ENCODE data around the gene JAKMIP3.

DNA sequence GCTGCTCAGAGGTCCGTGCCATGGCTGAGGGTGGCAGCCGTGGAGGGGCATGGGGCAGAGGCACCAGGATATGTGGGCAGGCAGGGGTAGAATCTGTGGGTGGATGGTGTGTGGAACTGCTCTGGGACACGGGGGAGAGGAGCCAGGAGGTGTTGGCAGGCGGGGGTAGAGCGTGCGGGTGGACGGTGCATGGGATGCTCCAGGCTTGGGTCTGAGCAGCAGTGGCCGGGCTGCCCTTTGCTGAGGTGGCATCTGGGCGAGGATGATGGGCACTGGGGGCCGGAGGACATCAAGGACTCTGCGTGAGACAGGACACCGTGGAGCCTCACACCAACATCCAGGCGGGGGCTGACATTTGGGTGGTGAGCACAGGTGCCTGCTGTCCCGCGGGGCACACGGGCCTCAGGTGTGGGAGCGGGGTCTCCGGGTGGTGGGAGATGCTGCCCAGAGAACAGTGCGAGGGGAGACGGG lies 46.2 kb downstream of the JAKMIP3 start:
- TF ChIP-seq, protein P1, sequence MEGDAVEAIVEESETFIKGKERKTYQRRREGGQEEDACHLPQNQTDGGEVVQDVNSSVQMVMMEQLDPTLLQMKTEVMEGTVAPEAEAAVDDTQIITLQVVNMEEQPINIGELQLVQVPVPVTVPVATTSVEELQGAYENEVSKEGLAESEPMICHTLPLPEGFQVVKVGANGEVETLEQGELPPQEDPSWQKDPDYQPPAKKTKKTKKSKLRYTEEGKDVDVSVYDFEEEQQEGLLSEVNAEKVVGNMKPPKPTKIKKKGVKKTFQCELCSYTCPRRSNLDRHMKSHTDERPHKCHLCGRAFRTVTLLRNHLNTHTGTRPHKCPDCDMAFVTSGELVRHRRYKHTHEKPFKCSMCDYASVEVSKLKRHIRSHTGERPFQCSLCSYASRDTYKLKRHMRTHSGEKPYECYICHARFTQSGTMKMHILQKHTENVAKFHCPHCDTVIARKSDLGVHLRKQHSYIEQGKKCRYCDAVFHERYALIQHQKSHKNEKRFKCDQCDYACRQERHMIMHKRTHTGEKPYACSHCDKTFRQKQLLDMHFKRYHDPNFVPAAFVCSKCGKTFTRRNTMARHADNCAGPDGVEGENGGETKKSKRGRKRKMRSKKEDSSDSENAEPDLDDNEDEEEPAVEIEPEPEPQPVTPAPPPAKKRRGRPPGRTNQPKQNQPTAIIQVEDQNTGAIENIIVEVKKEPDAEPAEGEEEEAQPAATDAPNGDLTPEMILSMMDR (IDR thresholded peaks at IDR 0.05; ENCODE audit: borderline replicate concordance, extremely low read depth, low read length, poor library complexity, severe bottlenecking), result no peak
- no peak for TF ChIP-seq EZH2 (IDR thresholded peaks at IDR 0.05; ENCODE audit: borderline replicate concordance, low read depth, low read length, severe bottlenecking)
